Stimulated activated CD8-positive, alpha-beta memory T cell treated with anti-CD3 and anti-CD28 coated beads, Interleukin-4, amount 100 ng/mL, for 4 hours (primary cell): Measurements from ENCODE around the gene CCBE1.
"Not testable (repeated sequence)": the region's sequence is repeated elsewhere in the genome, so short reads cannot be mapped to it uniquely, and the experiment has no call there.

Experiments
- DNase-seq, 2 donors: peaks; one replicate each; pipeline ENCODE4 v3.0.0-alpha.2; 2020; ENCODE audit warnings: low read depth in 2 of 2, low spot score in 1 of 2

CCBE1 gene

DNA sequence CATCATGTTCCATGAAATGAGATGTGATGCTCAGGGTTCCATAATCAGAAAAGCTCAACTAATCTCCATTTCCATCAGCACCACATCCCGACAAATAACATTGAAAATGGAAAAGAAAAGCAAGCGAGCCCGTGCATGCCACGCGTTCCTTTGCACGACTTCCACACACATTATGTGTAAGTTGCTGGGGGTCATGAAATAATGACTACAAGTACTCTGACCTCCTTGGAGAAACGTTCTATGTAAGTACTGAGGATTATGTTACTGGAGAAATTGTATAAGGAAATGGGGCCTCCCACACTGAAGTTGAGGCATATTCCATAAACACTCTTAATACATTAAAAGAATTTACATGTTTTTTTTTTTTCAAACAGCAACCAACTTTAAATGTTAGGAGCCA lies 38.3 kb downstream of the CCBE1 start:
- DNase-seq = no peak

DNA sequence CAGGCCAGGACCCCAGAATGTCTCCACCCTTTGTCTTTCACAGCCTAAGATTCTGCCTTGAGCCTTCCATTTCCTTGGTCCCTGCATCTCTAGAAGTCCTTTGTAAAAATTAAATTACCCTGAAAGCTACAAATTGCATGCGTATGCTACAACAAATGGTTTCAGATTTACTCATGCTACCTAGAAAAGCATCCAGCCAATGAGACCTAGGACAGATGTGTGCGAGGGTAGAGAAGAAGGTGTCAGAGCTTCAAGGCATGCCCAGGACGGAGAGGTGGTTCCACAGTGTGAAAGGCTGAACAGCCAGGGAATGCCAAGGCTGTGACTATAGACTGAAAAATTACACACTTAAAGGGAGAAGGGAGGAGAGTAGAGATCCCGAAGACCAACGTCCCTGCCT lies 40.2 kb downstream of the CCBE1 start:
- DNase-seq = no peak

DNA sequence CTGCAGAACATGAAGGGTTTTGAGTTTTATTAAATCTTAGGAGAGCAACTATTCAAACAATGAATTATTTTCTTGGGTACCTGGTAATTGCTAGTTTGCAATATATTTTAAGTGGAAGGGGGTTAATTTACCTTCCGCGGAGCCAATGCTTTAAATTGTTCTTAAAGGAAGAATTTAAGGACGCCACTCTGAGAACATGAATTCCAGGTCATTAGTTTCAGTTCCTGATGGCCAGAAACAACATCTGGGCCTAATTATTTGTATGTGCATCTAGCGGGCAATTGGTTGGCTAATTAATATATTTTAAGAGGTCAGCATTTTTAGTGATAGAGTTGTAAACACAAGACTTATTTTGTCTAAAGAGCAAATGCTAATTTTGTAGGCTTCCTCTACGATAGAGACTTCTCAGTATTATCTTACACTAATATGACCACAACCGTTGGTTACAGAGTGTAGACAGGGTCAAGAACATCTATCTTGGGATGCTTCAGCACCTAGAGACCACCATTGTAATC lies 40.8 kb downstream of the CCBE1 start:
- DNase-seq = no peak

DNA sequence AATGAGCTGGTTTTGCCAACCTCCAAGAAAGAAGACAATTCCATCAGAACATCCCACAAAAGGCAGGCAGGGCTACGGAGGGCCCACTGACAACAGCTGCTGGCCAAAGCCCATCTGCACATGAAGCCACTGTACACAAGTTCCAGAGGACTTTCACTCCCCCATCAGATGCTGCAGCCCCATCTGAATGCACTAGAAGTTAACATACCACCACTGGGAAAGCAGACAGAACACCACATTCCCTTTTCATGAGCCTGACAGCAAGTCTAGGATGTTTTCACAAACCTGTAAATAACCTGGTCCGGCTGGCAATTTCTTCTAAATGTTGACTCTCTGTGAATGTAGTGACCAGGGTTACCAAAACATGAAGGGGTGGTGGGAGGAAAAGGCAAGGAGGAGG lies 41.5 kb downstream of the CCBE1 start:
- no peak for DNase-seq

DNA sequence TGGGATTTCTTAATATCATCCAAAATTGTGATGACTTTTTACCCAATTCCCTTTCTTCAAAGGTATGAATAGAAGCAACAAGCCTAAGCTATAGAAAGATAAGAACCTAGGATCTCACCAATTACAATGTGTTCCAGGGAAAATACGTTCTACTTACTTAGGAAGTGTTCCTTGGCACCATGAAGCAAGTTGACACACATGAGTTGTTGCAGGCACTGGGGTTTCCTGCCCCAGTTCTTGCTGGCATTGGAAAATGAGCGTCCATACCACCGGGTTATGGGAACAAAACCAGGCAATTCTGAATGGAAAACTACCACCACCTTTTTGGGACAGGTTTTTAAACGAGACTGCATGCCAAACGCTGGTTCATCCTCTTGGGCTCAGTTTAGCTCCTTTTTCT lies 46.2 kb downstream of the CCBE1 start:
- DNase-seq = no peak

DNA sequence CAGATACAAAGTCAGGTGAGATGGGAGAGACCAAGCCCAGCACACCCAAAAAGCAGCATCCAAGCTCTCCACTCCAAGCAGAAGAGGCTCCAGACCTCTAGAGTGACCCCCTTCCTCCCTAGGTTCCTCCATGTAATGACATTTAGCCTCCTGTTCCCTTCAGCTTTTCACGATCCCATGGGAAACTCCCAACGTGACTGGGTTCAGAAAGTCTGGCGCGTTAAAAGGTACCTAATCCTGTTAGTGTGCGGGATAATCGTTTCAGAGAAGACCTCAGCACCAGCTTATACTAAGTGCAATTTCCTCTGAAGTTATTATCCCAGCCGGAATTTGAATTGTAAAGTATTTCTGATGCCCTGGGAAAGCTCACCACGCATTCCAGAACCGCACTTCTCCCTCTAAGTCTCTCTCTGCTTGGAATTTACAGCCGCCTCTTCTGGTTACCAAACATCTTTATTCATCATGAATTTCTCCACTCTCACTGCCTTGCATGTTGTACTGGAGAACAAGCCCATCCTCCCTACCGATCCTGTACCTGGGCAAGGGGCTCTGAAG lies 46.9 kb downstream of the CCBE1 start:
- DNase-seq = no peak

DNA sequence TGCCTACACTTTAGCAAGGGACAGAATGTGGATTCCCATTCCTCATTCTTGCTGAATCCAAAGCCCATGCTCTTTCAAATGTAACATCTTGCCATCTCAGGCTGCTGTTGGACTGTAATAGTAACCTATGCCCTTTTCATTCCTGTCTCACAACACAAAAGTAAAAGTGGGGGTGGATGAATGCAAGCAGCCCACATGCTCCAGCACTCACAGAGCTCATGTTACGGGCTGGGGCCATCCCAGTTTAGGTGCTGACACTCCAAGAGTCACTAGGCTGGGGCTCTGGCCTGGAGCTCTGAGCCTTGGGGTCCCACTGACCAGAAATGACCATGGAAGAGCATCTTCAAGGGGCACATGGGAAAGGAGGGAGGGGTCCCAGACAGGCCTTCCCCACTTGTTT lies 47.6 kb downstream of the CCBE1 start:
- DNase-seq = no peak

DNA sequence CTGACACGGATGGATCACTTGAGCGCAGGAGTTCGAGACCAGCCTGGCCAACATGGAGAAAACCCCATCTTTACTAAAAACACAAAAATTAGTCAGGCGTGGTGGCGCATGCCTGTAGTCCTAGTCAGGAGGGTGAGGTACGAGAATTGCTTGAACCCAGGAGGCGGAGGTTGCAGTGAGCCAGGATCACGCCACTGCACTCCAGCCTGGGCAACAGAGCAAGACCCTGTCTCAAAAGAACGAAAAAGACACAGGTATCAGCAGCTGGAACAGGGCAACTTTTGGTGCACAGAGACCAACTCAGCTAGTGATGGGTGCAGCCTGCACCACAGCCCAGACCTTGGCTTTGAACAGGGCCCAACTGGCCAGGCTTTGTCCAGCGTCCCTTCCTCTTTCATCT lies 48.8 kb downstream of the CCBE1 start:
- DNase-seq = not testable (repeated sequence)

DNA sequence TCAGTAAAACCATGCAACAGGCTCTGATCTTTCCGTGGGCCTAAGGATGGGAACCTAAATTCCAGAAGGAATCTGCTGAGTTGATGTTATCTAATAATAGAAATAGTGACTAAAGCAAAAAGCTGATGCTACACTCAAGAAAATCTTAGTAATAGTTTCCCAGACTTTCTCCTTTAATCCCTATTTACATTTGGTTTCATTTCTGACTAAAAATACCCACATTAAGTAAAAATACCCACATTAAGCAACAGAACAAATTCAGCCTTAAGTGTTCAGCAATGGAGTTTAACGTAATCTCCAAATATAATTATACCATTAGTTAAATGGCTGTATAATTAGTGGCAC lies 50.3 kb downstream of the CCBE1 start:
- DNase-seq = no peak

DNA sequence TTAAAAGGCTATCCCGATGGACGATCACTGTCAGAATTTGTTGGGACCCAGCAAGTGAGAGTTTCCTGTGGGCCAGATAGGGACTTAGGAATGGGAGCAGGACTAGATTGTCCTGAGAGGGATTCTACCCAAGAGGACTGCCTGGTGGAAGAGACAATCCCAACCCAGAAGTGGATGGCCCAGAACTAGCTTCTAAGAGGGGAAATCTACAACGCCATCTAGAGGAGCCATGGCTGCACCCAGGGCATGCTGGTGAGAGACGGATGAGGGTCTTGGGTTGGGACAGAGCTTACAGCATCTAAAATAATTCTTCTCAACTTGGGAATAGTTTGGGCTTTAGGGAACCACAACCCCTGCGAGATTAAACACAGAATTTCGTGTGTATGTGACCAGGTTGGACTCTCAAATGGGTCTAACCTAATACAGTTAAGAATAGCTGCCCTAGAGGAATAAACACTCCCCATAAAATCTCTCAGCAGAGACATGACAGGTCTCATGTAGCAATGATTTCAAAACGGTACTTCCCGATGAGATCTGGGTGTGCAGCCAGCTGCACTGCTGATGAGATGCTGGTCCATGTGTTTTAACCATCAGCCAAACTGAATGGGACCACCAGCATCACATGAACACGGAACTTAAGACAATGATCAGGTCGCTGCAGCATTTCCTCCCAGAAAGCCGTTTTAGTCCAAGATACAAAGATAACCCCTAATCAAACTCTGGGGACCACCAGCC lies 50.8 kb downstream of the CCBE1 start:
- DNase-seq = no peak

DNA sequence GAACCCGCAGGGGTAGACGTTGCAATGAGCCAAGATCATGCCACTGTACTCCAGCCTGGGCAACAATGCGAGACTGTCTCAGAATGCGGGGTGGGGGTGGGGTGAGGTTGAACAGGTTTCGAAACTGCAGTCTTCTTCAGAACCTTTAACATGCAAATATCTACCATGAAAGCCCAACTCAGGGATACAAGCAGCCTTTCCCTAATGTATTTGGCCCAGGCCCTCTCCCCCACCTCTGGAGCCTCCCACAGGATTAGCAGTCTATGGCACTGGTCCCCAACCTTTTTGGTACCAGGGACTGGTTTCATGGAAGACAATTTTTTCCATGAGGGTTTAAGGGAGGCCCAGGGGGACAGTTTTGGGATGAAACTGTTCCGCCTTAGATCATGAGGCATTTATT lies 53.5 kb downstream of the CCBE1 start:
- DNase-seq = no peak

DNA sequence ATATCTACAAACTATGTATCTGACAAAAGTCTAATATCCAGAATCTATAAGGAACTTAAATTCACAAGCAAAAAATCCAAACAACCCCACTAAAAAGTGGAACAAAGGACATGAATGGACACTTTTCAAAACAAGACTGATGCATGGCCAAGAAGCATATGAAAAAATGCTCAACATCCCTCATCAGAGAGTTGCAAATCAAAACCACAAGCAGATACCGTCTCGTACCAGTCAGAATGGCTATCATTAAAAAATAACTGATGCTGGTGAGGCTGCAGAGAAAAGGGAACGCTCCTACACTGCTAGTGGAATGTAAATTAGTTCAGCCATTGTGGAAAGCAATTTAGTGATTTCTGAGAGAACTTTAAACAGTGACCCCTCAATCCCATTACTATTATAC lies 56.5 kb downstream of the CCBE1 start:
- no peak for DNase-seq

DNA sequence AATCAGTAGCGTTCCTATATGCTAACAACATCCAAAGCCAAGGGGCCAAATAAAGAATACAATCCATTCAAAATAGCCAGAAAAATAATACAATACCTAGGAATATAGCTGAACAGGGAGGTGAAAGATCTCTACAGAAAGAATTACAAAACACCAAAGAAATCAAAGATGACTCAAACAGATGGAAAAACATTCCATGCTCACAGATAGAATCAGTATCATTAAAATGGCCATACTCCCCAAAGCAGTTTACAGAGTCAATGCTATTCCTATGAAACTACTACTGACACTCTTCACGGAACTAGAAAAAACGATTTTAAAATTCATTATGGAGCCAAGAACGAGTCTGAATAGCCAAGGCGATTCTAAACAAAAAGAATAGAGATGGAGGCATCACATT lies 57.4 kb downstream of the CCBE1 start:
- DNase-seq = no peak

DNA sequence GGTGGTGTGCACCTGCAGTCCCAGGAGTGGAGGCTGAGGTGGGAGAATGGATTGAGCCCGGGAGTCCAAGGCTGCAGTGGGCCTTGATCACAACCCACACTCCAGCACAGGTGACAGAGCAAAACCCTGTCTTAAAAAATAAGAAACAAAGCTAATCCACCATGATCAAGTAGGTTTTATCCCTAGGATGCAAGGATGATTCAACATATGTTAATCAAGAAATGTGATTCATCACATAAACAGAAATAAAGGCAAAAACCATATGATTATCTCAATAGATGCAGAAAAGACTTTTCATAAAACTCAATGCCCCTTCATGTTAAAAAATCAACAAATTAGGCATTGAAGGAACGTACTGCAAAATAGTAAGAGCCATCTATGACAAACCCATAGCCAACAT lies 58.1 kb downstream of the CCBE1 start:
- DNase-seq = no peak

DNA sequence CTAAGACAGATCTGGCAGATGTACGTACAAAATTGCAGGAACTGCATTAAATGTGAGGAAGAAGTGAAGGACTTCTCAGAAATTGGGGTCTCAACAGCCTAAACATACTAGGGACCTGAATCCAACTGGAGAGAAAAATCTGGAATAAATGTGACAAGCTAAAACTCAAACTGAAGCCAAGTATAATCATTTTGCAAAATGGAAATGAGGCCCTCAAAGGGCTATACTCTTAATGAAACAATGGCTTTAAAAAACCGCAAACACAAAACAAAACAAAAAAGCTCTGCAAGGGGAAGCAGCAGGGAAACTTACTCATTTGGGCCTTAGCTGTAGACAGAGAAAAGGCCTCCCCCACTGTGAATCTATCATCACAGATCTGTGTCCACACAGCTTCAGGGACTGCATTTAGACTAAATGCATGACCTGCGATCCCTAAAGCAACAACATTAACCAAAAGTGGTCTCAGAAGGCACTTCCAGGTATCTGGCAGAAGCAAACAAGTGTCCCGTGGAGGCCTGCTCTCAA lies 63.2 kb downstream of the CCBE1 start:
- DNase-seq = no peak

DNA sequence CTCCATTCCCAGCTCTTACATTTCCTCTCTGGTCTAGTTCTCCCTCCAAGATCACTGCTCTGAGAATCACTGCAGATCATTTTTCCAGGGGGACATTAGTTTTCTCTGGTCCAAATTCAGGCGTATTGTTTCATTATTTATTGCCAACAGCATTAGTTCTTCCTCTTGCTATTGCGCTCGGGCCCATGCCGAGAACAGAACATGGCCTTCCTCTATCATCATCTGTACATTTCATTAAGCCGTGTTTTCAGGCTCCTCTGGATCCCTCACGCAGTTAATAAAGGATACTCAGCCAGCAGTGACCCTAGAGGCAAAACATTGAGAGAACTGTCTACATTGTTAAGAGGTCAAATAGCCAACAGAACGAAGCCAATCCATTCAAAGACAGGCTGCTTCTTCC lies 63.9 kb downstream of the CCBE1 start:
- DNase-seq = no peak

DNA sequence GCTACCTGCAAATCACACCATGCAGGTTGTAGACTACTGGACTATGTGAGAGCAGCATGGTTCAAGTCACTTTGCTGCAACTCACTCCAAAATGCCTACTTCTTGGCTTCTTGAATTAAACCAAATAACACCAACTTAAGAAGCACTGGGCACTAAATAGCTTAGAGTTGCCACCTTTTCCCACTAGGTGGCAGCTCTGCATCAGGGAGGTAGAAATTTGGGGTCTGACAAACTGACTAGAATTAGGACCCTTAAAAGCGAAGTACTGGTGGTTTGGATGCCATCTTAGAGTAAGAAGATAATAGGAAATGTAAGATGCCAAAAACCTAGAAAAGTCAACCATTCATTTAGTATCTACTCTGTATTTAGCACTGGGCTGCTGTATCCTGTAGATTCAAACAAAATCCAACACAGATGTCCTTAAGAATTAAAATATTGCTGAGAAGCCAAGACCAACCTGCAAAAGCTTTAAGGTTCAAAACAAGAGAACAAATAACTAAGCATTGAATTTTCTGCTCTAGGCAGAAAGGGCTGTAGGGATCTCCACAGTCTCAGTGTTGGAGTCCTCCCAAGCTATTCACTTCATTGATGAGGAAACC lies 65.5 kb downstream of the CCBE1 start:
- DNase-seq = no peak

DNA sequence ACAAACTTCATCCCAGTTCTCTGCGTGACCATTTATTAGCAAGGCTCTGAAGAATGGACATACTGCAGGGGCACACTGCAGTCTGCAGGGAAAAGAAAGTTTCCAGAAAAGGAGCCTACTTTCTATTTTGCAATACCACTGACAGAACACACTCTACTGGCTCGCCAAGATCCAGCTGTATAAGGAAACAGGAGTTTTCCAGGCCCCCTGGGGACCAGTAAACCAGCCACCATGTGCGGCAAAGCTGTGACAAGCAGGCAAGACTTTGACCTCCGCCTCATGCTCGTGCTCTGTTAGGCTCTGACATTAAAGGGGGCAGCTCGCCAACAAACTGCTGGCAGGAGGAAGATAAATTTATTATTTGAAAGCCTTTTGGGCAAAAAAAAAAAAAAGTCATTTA lies 67.3 kb downstream of the CCBE1 start:
- DNase-seq = no peak

DNA sequence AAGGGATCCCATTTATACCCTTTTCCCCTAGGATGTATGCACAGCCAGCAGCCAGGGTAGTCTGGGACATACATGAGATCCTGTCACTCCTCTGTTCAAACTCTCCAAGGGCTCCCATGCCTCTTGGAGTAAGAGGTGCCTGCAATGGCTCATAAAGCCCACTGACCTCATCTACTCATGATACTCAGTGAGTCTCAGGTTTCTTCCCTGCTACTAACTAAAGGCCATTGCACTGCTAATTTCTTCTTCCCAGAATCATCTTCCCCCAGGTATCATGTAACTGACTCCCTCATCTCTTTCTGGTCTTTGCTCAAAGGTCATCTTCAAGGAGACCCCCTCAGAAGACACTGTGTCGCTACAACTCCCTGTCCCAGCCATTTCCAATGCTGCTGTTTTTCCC lies 68.2 kb downstream of the CCBE1 start:
- DNase-seq = no peak

DNA sequence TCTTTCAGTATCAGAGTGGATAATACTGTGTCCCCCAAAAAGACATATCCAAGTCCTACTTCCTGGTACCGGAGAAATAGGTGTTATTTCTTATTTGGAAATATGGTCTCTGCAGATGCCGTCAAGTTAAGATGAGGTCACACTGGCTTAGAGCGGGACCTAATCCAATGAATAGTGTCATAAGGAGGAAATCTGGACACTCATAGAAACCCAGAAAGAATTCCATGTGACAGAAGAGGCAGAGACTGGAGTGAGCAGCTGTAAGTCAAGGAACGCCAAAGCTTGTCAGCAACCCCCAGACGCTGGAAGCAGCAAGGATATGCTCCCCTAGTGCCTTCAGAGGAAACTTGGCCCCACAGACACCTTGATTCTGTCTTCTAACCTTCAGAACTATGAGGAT lies 69.8 kb downstream of the CCBE1 start:
- DNase-seq = no peak

DNA sequence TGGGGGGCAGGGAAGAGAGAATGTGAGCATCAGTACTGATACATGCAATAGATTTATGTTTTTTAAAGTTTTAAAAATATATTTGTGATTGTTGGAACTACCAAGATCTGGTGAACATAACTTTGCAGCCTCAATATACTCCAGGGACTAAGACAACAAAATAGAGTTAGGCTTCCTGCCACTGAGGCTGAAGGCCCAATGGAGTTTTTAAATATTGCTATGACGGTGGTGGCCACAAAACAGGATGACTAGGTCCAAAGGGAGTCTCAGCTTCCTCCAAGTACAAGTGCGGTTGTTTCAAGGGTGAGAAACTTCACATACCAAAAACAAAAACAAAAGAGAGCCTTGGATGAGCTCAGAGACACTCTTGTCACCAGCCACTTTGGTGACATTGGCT lies 72.9 kb downstream of the CCBE1 start:
- no peak for DNase-seq

DNA sequence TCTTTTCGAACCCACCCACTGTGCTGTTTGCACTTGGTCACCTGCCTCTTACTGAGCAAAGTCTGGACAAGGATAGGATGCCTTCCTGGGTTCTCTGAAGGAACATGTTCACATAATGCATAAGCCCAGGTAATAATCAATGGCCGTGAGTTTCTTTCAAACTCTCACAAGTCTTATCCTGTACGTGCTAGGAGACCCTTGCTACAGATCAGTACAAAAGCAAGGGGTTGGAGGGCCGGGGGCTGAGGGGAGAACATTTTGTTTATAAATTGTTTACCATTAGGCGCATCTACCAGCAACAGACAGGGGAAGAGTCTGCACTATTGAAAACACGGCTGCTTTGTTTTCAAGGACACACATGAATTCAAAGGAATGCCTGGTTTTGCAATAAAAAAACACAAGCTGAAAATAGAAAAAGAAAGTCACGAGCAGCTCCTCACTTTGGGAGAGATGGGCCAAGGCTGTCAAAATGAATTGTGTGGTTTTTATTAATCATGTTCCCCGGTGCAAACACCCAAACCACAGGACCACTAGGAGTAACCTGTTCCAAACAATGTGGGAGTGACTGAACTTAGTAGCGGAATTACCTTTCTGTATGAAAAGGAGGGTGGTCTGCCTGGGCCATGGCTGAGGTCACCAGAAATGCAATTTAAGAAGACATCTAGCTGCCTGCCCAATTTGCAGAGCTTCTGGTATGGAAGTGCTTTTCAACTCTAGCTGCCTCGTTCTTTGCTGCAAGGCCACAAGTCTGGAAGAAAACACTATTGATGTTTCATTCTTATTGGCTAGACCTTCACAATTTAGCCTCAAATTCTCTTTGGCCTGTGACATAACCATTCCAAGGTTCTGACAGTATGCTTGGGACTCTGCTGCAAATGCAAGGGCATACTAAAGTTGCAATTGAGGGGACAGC lies 73.5 kb downstream of the CCBE1 start:
- DNase-seq = no peak
